ENCODE results near the gene THOC6.
"Not testable (repeated sequence)": the region's sequence is repeated elsewhere in the genome, so short reads cannot be mapped to it uniquely, and the experiment has no call there.

THOC6 gene

GRCh38 chr16:3035289-3035971, 11.6 kb downstream of the THOC6 start:
- DNase-seq, result no peak

- DNase-seq, result no peak
These were observed 12.3 kb downstream of the THOC6 start for GRCh38 chr16:3035972-3036725.

DNA sequence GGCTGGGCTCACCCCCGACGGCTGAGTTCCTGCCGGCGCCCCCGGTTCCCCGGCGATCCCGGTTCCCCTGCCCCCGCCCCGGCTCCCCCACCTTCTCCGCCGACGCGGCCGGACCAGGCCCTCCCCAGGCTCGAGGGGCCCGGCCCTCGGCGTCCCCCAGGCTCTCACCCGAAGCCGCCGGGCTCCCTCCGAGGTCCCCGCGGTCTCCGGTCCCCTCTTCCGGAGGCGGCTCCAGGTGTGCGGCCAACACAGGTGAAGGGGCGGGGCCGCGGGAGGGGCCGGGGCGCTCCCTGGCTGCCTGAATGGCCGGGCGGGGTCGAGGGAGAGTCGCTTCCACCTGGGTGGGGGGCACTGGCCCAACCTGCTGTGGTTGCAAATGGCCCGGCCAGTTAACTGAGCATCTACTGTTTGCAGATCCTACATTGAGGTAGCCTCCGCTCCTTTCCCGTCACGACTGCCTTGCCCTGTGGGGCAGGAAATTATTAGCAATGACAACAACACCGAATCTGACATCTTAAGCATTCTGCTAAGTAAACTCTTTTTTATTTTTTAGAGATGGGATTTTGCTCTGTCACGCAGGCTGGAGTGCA, 13.0 kb downstream of the THOC6 start, which contains the start of gene BICDL2:
BICDL2 (minus strand) TSS at position 219 of the 590 bp plus-strand sequence. CDS start 1,448 bp downstream, outside the sequence.
- DNase-seq, result no peak

- DNase-seq, result no peak
These were observed 14.4 kb downstream of the THOC6 start for GRCh38 chr16:3038256-3038655.

GRCh38 chr16:3038896-3039295, 15.1 kb downstream of the THOC6 start:
- no peak for DNase-seq

- DNase-seq, result no peak
These were observed 18.5 kb downstream of the THOC6 start for GRCh38 chr16:3042376-3042775.

DNA sequence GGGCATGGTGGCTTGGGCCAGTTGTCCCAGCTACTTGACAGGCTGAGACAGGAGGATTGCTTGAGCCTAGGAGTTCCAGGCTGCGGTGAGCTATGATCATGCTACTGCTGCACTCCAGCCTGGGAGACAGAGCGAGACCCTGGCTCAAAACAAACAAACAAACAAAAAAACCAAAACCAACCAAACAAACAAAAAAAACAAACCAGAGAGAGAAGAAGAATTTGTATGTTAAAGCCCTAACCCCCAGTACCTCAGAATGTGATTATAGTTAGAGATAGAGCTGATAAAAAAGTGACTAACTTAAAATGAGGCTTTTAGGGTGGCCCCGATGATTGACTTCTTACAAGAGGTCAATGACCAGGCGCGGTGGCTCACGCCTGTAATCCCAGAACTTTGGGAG, 20.9 kb downstream of the THOC6 start:
- DNase-seq, result no peak

- DNase-seq, result no peak
These were observed 22.2 kb downstream of the THOC6 start, which contains the start of gene MMP25 for GRCh38 chr16:3045758-3046640. Gene MMP25 (plus strand): TSS chr16:3046561. CDS start chr16:3046918, 357 bp downstream.

DNA sequence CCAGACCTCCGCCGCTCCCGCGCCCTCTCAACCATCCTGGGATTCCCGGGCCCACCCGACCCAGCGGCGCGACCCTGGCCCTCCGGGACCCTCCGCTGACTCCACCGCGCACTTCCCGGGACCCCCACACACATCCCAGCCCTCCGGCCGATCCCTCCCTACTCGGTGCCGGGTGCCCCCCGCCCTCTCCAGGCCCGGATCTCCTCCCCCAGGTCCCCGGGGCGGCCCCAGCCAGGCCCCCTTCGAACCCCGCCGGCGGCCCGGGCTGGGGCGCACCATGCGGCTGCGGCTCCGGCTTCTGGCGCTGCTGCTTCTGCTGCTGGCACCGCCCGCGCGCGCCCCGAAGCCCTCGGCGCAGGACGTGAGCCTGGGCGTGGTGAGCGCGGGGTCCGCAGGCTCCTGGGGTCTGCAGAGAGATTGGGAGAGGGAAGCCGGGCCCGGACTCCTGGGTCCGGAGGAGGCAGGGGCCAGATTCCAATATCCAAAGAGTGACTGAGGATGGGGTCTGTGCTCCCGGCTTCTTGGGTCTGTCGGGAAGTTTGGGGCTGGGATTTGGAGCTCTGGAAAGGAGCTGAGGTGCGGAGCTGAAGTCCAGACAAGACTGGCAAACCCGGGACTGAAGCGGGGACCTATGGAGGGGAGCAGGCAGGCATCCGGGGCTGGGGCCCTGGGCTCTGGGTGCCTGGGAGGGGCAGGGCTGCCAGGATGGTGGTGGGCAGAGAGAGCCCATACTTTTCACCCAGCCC, 23.0 kb downstream of the THOC6 start:
- no peak for DNase-seq

- DNase-seq, result no peak
These were observed 23.5 kb downstream of the THOC6 start for GRCh38 chr16:3047387-3047720.

- no peak for DNase-seq
These were observed 26.2 kb downstream of the THOC6 start for GRCh38 chr16:3049921-3050481.

DNA sequence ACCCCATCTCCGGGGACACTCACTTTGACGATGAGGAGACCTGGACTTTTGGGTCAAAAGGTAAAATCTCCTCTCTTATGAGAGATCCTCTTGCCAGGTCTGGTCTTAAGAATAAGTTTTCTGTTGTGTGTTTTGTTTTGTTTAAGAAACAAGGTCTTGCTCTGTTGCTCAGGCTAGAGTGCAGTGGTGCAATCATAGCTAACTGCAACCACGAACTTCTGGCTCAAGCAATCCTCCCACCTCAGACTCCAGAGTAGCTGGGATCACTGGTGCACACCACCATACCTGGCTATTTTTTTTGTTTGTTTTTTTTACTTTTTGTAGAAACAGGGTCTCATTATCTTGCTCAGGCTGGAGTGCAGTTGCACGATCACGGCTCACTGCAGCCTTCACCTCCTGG, 26.7 kb downstream of the THOC6 start:
- no peak for DNase-seq

GRCh38 chr16:3051009-3051408, 27.2 kb downstream of the THOC6 start:
- DNase-seq, result no peak

DNA sequence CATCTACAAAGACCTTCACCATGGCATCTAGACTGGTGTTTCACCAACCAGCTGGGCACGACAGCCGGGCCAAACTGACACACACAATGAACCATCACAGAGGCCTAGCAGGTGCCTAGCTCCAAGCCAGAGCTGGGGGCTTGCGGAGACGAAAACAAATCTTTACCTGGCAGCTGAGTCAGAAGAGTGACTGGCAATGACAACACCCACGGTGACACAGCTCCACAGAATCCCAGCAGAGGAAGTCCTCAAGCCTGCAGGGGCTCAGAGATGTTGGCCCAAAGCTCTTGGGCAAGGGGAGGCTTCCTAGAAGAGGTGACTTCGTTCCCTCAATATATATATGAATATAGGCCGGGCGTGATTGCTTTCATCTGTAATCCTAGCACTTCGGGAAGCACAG, 27.7 kb downstream of the THOC6 start:
- no peak for DNase-seq

GRCh38 chr16:3052571-3053329, 28.9 kb downstream of the THOC6 start:
- not testable (repeated sequence) for DNase-seq

GRCh38 chr16:3053330-3053710, 29.5 kb downstream of the THOC6 start:
- not testable (repeated sequence) for DNase-seq

GRCh38 chr16:3054965-3055733, 31.3 kb downstream of the THOC6 start:
- no peak for DNase-seq

GRCh38 chr16:3055734-3056115, 31.9 kb downstream of the THOC6 start:
- DNase-seq, result not testable (repeated sequence)

DNA sequence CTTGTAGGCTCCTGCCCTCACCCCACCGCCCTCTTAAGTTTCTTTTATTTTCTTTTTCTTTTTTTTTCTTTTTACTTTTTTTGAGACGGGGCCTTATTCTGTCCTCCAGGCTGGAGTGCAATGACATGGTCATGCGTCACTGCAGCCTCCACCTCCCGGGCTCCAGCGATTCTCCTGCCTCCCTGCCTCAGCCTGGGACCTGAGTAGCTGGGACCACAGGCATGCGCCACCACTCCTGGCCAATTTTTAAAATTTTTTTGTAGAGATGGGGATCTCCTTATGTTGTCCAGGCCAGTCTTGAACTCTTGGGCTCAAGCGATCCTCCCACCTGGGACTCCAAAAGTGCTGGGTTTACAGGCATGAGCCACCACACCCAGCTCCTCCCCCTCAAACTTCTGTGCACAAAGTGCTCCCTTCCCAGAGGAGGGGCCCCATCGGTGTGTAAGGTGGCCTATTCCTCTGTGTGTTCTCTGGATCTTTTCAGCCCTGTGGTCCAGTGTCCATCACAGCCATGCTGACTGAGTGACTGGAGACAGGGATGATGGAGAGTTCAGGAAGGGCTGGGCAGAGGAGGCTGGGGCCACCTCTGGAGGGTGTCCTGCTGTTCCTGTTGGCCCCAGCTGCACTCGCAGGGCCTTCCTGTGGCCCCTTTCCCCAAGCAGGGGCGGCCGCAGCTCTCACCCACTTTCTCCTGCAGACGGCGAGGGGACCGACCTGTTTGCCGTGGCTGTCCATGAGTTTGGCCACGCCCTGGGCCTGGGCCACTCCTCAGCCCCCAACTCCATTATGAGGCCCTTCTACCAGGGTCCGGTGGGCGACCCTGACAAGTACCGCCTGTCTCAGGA, 32.7 kb downstream of the THOC6 start:
- DNase-seq, result no peak
